Activated CD4-positive, alpha-beta T cell treated with anti-CD3 and anti-CD28 coated beads, Interleukin-2, amount 50 U/mL, for 1 hour (primary cell): ENCODE measurements around the gene PPIE.
"Not testable (repeated sequence)": the region's sequence is repeated elsewhere in the genome, so short reads cannot be mapped to it uniquely, and the experiment has no call there.

Source experiments
- DNase-seq: peaks from one replicate; pipeline ENCODE4 v3.0.0-alpha.2; 2020

PPIE gene

DNA sequence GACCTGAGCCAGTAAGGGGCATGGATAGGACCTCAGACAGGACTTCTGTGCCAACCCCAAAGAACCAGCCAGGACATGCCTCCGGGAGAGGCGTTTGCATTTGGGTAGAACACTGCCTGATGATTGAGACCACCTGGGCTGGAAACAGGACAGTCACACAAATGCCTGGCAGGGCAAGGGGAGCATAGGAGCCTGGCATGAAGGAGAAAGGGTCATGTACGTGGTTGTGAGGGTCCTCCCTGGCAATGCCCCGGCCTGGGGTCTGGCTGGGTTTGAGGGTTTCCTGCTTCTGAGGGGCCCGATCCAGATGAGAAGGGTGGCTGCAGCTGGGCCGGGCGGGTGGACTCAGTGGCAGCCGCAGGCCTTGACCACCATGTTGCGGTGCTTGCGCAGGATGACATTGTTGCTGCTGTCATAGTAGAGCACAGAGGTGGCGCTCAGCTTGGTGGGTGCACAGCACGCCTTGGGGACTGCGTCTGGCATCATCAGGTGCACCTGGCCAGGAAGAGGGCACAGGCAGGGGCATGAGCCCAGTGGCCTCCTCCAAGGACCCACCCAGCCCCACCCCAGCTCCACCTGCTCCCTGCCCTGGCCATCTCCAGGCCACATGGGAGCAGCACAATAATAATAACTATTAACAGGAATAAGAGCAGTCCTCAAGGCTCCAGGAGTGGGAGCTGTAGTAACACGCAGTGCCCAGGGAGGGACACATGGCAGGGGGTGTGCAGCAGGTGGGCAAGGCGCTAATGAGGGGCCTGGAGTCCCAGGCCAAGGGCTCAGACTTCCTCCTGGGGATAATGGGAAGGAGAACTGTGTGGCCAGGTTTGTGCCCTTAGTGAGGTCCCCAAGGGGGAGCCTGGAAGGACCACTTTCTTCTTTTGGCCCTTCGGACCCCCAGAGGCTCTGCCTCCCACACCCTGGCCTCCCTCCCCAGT lies 21.7 kb downstream of the PPIE start:
- DNase-seq = no peak

DNA sequence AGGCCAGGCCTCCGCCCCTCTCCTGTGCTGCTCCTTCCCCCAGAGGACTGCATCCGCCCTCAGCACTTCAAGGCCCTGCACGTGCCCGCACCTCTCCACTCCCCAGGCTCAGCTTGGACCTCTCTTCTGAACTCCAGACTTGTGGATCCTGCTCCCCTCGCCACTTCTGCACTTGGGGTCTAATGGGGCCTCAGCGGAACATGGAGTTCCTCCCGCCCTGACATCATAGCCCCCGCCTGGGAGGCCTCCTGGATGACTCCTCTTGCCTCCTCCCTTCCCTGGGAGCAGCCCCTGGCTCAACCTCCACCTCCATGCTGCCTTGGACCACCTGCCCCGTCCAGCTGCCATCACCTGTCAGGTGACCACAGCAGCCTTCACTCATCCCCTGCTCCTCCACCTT lies 22.3 kb downstream of the PPIE start:
- no peak for DNase-seq

DNA sequence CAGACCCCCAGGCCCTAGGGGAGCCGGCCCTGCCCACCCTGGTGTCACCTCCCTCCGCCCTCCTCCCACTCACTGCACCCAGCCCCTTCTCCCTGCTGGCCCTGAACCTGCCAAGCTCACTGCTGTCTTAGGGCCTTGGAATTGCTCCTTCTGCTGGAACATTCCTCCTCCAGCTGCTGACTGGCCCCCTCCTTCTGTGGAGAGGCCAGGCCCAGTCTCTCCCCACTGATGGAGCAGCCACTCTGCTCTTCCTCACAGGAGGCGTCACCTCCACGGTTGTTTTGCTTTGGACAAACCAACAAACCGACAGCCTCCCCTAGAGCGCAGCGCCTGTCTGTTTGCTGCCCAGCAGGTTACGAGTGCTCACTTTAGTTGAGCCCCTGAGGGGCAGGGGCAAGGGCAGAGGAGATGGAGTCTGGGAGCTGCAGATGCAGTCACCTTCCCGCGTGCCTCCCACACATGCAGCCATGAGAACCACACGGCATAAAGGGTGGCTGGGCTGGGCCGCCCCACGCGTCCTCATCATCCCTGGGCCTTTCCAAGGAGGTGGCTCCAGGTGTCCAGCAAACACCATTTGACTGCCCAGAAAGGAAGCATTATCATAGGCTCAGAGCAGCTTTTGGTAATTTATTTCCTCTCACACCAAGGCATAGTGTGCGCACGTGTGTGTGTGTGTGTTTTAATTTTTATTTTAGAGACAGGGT lies 23.0 kb downstream of the PPIE start:
- DNase-seq = no peak

DNA sequence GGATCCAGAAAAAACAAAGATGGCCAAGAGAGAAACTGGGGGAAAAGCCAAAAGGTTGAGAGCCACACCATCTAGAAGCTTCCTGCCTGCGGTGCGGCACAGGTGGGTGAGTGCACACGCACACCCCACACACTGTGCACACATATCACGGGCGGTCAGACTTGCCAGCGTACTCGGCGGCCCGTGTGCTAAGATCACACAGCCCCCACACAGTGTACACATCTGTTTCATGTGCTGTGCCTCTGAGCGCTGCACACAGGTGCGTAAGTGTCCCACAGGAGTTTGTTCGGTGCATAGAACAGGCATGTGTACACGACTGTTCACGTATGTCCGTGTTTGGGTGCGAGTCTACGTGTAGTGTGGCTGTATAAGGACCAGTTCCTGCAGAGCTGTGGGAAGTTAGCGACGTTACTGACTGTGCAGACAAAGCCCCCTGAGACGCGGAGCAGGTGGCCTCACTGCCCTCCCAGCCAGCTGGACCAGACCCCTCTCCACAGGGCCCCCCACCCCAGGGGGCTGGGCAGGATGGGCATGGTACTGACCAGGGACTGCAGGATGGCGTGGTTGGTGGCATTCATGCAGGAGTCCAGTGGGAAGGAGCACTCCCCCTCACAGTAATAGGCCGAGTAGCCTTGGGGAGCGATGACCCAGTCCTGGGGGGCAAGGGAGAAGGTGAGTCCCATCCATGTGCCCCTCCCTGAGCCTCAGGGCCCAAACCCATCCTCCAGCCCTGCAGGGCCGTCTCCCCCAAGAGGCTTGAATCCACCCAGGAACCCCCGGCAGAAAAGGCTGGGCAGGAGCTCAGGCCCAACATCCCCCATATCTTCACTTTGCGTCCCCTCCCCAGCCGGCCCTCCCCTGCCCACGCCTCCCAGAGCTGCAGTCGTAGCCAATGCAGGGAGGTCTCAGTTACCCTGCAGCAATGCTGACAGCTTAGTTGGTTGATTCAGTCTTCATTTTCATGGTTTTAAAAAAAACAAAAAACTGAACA lies 24.2 kb downstream of the PPIE start:
- no peak for DNase-seq

DNA sequence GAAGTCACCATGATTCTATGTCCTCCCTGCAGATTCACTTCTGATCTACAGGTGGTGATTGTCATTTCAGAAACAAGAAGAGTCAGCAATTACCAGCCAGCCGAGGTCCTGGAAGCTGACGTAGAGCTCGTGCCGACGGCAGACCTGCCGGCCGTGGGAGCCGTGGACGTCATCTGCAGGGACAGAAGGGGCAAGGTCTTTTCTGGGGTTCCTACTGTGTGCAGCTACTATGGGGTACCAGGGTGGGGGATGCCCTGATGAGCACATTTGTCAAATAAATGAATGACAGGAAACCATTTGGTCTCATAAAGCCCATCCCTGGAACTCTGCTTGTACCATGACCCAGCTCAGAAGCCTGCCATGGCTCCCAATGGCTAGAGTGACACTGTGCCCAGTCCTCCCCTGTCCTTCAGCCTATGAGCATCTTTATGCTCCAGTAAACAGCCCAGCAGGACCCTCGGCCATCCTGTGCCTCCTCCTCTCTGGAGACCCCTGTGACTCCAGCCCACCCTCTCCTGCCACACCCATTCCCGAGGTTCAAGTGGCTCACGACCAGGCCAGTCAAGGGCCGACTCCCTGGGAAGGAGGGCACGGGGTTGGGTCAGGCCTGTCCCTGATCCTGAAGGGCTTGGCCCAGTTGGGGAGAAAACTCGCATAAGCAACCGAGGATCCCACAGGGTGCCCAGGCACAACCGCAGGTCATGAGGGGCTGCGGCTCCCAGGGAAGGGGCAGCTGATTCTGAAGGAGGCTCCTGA lies 25.1 kb downstream of the PPIE start:
- DNase-seq = not testable (repeated sequence)

DNA sequence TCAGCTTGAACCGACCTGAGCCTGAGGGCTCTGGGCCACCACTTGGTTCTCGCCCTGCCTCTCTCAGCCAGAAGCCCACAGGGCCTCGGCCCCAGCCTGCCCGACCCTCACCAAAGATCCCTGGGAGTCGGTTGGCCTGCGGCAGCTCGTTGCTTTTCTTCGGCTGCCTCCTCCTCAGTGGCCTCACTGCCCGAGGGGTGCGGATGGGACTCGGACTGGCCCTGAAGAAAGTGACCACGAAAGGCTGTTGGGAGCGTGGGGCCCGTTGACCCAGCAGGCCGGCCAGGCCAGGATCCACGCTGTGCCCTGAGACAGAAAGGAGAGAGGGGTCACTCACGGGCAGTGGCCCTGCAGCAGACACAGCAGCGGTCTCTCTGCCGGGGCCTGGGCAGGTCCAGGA lies 25.8 kb downstream of the PPIE start:
- not testable (repeated sequence) for DNase-seq

DNA sequence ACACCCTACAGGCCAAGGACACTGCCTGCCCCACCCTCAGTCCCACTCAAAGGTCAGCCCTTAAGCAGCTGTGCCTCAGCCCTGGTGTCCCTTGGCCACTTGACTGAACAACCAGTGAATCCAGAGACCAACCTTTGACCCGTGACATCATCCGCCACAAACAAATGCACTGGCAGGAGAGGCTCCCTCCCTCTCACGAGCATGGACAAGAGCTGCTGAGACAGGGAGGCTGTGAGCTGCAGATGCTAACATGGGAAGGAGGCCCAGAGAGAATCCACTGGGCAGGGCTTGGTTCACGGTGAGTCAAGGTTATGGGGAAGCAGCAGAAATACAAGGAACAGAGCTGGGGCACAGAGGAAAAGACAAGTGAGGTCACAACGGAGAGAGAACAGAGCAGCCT lies 27.8 kb downstream of the PPIE start:
- DNase-seq = not testable (repeated sequence)

DNA sequence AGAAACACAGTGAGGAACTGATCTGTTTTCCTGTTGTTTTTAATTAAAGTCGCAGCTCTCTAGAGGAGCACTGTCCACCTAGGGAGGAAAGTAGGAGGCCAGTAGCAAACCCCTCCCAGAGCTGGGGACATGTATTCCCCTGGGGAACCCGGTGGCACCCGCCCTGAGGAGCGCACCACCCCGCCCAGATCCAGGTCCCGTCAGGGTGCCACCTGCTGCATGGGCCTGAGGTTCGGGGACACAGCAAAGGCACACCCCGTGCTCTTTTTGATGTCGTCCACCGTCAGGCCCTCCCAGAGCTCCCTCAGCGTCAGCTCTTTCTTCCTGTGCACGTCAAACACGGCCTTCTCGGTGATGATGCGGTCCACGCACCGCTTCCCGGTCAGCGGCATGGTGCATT lies 30.8 kb downstream of the PPIE start:
- not testable (repeated sequence) for DNase-seq

DNA sequence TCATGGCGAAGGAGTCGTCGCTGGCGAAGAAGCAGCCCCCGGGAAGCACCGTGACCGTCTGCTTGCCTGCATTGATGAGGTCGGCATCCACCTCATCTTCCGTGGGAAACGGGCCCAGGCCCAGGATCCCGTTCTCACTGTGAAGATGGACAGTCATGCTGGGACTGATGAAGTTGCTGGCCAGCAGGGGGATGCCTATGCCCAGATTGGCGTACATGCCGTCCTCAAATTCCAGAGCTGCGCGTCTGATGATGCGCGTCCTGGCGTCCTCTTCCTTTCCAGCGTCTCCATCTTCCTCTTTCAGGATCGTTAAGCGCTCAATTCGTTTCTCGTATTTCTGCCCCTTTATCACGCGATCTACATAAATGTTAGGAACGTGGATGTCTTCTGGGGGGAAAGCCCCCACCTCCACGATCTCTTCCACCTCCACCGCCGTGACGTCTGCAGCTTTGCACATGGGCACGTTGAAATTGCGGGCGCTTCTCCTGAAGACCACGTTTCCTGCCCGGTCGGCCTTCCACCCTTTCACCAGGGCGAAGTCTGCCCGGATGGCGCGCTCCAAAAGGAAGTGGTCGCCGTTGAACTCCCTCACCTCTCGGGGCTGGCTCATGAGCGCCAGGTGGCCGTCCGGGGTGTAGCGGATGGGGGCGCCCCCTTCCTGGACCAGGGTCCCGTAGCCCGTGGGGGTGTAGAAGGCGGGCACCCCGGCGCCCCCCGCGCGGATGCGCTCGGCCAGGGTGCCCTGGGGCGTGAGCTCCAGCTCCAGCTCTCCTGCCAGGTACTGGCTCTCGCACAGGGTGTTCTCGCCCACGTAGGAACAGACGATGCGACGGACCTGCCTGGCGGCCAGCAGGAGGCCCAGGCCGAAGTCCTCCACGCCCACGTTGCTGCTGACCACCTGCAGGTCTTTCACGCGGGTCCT lies 31.7 kb downstream of the PPIE start:
- not testable (repeated sequence) for DNase-seq

DNA sequence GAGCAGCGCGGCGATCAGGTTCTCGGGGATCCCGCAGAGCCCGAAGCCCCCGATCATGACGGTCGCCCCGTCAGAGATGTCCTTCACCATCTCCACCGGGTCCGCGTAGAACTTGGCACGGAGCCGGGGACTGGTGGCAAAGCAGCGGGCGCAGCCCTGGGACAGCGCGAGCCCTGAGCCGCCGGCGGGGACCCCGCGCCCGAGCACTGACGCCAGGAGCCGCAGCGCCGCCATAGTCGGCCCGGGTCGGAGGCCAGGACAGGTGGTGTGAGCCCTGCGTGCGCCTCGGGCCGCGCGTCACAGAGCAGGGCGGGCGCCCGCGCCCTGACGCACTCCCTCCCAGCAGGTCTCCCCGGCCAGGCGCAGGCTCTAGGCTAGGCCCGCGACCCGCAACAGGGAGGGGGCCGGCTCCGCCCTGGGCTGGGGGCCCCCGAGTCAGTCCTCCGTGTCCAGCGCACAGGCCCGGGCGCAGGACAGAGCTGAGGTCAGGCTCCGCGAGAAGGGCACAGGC lies 32.4 kb downstream of the PPIE start, which contains the start of gene OXCT2:
Gene OXCT2 (minus strand): TSS at position 327 of the 511 bp plus-strand sequence. CDS start 93 bp downstream, at position 234.
- DNase-seq = not testable (repeated sequence)

DNA sequence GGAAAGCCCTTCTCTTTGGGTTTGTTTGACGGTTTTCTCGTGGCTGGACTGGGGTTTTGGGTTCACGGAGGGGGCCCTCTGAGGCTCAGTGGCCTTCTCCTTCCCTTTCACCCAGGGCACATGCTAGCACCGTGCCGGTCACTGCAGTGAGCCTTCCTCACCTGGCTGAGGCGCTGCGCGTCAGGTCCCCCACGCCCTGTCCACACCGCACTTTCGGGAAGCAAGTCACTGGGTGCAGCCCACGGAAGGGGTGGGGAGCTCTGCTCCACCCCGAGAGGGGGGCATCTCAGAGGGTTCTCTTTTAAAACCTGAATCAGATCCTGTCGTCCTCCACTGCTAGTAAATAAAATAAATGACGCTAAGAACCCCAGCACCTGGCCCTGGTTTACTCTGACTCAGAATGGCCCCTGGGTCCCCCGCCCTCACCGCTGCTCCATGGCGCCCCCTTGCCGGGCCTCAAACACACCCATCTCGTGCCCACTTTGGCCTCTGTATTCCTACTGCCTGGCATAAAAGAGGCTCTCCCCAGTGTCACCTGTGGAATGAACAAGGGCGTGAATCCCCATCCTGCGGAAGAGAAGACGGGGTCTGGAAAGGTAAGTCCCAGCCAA lies 34.8 kb downstream of the PPIE start:
- not testable (repeated sequence) for DNase-seq

DNA sequence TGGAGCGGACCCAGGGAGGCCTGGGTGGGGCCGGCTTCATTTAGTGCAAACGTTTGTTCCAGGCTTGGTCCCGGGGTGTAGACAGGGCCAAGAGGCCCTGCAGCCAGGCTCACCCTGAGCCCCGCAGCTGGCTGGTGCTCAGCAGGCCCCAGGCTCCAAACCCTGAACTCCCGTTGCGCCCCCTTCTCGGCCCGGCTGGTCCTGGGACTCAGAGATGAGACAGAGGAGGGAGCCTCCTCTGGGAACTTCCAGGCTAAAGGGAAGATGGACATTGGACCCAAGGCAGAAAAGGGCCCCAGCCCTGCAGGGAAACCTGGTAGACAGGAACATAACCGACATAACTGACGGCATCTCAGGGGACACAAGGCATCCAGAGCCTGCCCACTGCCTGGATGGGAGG lies 36.5 kb downstream of the PPIE start:
- DNase-seq = not testable (repeated sequence)

DNA sequence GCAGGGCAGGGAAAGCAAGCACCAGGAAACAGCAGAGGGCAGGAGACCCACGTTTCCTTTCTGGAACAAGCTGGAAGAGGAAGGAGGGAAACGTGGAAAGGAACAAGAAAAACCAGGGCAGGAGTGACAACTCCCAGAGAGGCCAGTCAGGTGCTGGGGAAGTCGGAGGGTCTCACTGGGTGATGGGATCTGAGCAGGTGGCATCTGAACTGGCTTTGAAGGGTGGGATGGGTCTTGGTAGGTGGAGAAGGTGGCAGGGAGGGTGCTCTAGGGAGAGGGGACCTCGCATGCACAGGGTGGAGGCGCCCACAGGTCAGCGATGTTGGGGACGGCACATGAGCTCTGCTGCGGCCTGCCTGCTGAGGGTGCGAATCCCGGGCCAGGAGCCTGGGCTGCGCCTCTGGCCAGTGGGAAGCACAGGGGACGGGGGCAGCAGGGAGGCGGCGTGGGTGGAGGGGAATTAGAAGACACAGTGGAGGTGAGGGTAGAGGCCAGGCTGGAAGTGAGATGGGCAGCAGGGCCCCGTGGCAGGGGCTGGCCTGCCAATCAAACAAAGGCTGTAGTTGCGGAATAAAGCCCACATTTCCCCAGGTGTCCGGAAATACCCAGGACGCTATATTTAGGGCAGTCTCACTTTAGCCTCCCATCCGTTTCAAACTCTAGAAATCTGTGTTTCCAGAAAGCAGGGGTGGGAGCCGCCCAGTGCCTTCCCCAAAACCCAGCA lies 37.2 kb downstream of the PPIE start:
- DNase-seq = not testable (repeated sequence)

DNA sequence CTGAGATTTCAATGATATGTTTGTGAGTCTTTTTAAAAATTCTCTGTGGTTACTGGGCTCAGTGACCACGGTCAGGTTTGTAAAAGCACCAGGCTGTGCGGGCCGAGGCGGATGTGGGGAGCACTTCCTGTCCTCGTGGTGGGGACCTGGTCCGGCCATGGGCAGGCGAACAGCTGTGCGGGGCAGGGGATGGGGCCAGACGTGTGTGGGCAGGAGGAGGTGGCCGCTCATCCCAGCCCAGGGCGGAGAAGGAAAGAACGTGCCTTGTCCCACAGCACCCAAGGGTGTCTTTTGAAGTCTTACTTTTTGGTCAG lies 37.7 kb downstream of the PPIE start:
- DNase-seq = no peak

DNA sequence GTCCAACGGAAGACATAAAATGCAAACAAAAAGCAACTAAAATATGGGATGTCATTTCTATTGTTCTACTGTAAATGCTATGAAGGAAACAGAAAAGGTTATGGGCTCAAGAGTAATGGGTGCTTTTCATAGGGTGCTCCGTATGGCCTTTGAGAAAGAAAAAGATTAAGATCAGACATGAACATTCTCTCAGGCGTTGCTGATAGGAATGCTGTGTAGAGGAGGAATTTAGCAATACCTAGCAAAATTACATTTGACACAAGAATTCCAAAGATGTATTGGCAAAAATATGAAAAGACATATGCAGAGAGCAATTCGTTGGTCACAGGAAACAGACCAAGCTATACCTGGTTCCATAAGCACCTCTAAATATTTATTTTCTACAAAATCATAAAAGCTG lies 38.2 kb downstream of the PPIE start:
- DNase-seq = no peak

DNA sequence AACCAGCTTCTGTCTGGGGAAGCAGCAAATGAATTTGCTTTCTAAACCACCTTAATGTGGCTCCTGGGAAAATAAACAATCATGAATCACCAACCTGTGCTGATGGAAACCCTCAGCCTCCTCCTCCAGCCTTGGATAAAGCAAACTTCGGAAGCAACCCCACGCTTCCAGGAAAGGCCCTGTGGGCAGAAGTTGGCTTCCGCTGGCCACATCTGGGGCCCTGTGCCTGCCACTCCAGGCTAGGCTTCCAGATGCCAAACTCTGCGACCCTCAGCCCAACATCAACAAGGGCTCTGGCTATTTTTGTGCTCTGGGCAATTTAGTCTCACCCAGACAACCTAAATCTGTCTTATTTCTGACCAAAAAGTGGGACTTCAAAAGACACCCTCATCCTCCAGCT lies 38.6 kb downstream of the PPIE start:
- DNase-seq = no peak

DNA sequence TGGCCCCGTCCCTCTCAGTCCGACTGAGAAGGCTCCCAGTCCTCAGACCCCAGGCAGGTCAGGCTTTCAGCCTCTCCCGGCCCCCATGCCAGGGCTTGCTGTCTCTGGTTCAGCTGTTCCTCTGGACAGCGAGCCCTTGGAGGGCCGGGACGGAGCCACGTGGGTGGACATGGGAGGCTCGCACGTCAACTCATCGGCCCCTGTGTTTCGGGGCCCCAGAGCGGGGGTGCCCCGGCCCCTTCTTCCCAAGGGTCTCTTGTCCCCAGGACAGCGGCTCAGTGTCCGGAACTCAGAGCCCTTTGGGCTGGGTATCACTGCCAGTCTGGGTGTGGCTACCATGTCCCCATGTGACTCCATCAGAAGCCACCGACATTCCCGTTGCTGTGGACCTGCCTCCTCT lies 39.2 kb downstream of the PPIE start:
- DNase-seq = not testable (repeated sequence)

DNA sequence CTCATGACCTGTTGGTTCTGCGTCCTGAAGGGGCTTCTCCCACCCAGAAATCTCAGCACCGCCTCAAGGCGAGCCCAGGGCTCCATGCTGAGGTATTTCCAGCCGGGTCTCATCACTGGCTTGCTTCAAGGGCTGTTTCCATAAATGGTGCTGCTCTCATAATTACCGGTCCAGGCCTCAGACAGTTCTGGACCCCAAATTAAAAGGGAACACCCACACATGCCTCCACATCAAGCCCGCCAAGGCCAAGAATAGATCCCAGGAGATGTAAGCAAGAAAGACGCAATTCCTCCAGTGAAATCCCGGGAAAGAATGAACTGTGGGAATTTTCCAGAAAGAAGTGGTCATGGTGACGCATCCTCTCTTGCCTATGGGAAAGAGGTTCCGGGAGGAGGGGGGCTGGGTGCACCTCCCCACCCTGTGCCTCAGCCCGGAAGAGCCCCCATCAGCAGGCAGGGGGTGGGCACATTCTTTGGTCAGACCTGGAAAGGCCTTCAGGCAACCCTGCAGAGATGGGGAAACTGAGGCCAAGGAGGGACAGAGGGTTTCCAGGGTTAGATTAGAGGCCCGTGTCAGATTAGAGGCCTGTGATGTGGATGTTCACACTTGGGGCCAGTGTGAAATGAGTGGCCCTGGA lies 39.9 kb downstream of the PPIE start:
- not testable (repeated sequence) for DNase-seq

DNA sequence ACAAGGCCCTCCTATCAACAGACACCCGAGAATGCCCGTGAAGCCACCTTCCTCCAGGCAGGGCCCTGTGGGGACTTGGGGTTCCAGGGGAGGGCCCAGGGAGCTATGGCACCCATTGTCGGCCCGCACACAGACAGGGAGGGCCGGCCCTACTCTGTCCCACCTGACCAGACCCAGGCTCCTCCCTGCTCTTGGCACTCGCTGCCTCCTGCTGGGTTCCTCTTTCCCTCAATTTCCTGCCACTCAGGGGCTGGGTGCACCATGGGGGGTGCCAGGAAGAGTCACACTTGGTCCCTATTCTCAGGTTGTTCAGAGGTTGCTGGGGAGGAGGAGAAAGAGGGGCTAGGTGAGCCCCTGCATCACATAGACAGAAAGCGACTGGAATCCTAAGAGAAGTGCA lies 40.5 kb downstream of the PPIE start:
- no peak for DNase-seq
